Measurements from ENCODE around the gene C10orf53. TPM values are rescaled to one million over a fixed set of nuclear protein-coding genes. Genes with fewer than 3 reads are reported as not detected.

Gene C10orf53
- total and polyA plus RNA-seq, 2 of the 8 experiments (the other 6 are each of a cell fraction or from before 2014, with no cell fraction given), result not detected

DNA sequence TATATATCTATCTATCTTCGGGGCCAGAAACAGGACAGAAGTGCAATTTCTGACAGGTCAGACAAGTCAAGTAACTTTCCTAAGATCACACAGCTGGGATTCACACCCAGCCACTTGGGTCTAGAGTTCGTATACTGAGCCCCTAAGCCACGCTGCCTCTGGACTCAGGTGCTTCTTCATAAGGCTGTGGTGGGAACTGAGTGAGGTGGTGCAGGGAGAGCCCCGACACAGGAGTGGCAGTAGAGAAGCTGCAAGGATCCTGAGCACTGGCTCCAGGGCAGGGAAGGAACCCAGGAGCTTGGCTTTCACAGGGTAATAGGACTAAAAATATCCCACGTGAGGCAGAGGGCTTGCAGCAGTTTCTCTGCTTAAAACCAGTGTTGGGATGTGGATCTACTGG lies 33.8 kb downstream of the C10orf53 start:
- no peaks in the 10 kb centered on the region; a peak in 1 of 7 replicates for H3K27me3 ChIP-seq (replicated peaks in 1 of 4; ENCODE audit: control insufficient read depth in 3 of 4, extremely low read depth in 1 of 4, insufficient read depth in 3 of 4, low read length in 3 of 4)
- no peak for TF ChIP-seq RAD21 (IDR thresholded peaks at IDR 0.05 in 1 of 2, conservative IDR thresholded peaks at IDR 0.05 in 1 of 2; ENCODE audit: low read depth in 2 of 2, low read length in 2 of 2)
- no peak for TF ChIP-seq SP2 (IDR thresholded peaks at IDR 0.05; ENCODE audit: low read length)
- TF ChIP-seq CHD1 (IDR thresholded peaks at IDR 0.05; ENCODE audit: low read depth, low read length), result no peak
- TF ChIP-seq POLR2AphosphoS5 (IDR thresholded peaks at IDR 0.05; ENCODE audit: low read depth, low read length), result no peak
- no peak for TF ChIP-seq TBP (IDR thresholded peaks at IDR 0.05; ENCODE audit: low read depth, low read length)
- no peak for TF ChIP-seq EZH2 (IDR thresholded peaks at IDR 0.05; ENCODE audit: low read depth, low read length, severe bottlenecking)
- TF ChIP-seq SRF (IDR thresholded peaks at IDR 0.05; ENCODE audit: low read depth, low read length), result no peak

More for the DNA sequence above, 33.8 kb downstream of the C10orf53 start:
- FAIRE-seq (no peak), DNase-seq (ENCODE audit: low read depth in 1 of 2, low spot score in 2 of 2) (no peak)
- Histone ChIP-seq H3K4me1 (replicated peaks in 1 of 4; ENCODE audit: control insufficient read depth in 3 of 4, insufficient read depth in 4 of 4, low read length in 3 of 4) (no peaks in the 10 kb centered on the region), H4K5ac (ENCODE audit: insufficient read length, low read depth, low read length) (no peak overlapping the region), H3K79me1 (ENCODE audit: low read depth, low read length) (no peaks in the 10 kb centered on the region), H3K23ac (ENCODE audit: insufficient read length) (no peak overlapping the region), H3K18ac (ENCODE audit: extremely low read depth, low read length) (no peak overlapping the region), H2BK12ac (ENCODE audit: low read depth, low read length) (no peak overlapping the region), H3K9ac (replicated peaks in 1 of 4; ENCODE audit: extremely low read depth in 1 of 4, low read depth in 3 of 4, low read length in 3 of 4) (no peak overlapping the region), H3K4me2 (ENCODE audit: insufficient read depth in 1 of 2, low read depth in 2 of 2, low read length in 2 of 2) (no peak overlapping the region), H3K27ac (ENCODE audit: low read depth, low read length) (no peak overlapping the region), H3K9me3 (ENCODE audit: insufficient read depth in 2 of 2, low read depth in 1 of 2, low read length in 1 of 2) (peaks cover 2 to 12% of the 10 kb centered on the region in 2 experiments; a peak in 3 of 4 replicates), H2BK15ac (ENCODE audit: low read length) (no peak overlapping the region), H3K79me2 (ENCODE audit: control insufficient read depth in 1 of 2, insufficient read depth in 2 of 2, low read length in 2 of 2) (no peaks in the 10 kb centered on the region), H3K14ac (ENCODE audit: insufficient read length) (no peak overlapping the region), H2BK20ac (ENCODE audit: low read length) (no peak overlapping the region), H2AFZ (ENCODE audit: low read length) (no peak overlapping the region), H3K36me3 (ENCODE audit: control insufficient read depth in 2 of 4, insufficient read depth in 4 of 4, low read length in 3 of 4) (no peaks in the 10 kb centered on the region), H4K20me1 (replicated peaks in 1 of 2; ENCODE audit: control insufficient read depth in 1 of 2, insufficient read depth in 2 of 2, low read length in 2 of 2) (no peaks in the 10 kb centered on the region), H3K4ac (replicated peaks; ENCODE audit: insufficient read length, low read depth, low read length) (no peak overlapping the region), H2BK120ac (replicated peaks; ENCODE audit: low read depth, low read length) (no peak overlapping the region), H3K4me3 (ENCODE audit: extremely low read depth in 1 of 4, insufficient read depth in 2 of 4, low read depth in 3 of 4, low read length in 4 of 4) (no peak overlapping the region), H4K91ac (replicated peaks; ENCODE audit: insufficient read length, low read length) (no peak overlapping the region), H3K56ac (replicated peaks; ENCODE audit: insufficient read length, low read depth, low read length) (no peak overlapping the region), H4K8ac (ENCODE audit: extremely low read depth, insufficient read depth, low read length) (no peak overlapping the region), H2BK5ac (ENCODE audit: low read depth, low read length) (no peak overlapping the region), H3K23me2 (ENCODE audit: low read depth, low read length) (no peaks in the 10 kb centered on the region), H2AK5ac (ENCODE audit: low read depth, low read length) (no peak overlapping the region)
- CTCF ChIA-PET (ENCODE audit: partially characterized antibody), result interaction anchor here (1.0 to 1.8 kb wide), 4 partner anchors 9 to 31 kb away, joined by 3 to 6 read pairs (median 4); no protein-coding TSS in a partner anchor
- 72% methylated on average over 5 of the region's 5 CpGs; no CpG with 5 or more reads in 1 of the 2 experiments for WGBS, 2 experiments (ENCODE audit: extremely low coverage in 1 of 2, insufficient coverage in 1 of 2, insufficient read length in 1 of 2, insufficient replicate concordance in 2 of 2, low coverage in 1 of 2, low lambda C conversion rate in 2 of 2, missing lambda C conversion rate in 1 of 2)
- POLR2A ChIA-PET (ENCODE audit: partially characterized antibody), result no interaction called here
